Measurements from ENCODE around the gene DFFB.

DNA sequence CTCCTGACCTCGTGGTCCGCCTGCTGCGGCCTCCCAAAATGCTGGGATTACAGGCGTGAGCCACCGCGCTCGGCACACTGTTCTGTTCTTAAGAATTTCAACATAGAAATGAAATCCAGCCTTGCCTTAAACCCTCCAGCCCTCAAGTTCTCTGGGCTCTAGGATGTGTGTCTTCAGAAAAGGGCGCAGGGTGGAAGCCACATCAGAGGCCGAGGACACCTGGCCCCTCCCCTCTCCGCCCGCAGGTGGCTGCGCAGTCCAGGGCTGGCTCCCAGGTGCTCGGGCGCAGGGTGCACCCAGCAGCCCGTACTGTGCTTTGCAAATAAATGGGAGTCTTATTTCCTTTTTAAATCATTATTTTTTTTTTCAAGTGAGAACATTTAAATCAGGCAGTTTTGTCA is 44.8 kb downstream of the DFFB start:
- TF ChIP-seq, protein P1, sequence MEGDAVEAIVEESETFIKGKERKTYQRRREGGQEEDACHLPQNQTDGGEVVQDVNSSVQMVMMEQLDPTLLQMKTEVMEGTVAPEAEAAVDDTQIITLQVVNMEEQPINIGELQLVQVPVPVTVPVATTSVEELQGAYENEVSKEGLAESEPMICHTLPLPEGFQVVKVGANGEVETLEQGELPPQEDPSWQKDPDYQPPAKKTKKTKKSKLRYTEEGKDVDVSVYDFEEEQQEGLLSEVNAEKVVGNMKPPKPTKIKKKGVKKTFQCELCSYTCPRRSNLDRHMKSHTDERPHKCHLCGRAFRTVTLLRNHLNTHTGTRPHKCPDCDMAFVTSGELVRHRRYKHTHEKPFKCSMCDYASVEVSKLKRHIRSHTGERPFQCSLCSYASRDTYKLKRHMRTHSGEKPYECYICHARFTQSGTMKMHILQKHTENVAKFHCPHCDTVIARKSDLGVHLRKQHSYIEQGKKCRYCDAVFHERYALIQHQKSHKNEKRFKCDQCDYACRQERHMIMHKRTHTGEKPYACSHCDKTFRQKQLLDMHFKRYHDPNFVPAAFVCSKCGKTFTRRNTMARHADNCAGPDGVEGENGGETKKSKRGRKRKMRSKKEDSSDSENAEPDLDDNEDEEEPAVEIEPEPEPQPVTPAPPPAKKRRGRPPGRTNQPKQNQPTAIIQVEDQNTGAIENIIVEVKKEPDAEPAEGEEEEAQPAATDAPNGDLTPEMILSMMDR (conservative IDR thresholded peaks at IDR 0.05): no peak
- TF ChIP-seq ZFX (IDR thresholded peaks at IDR 0.05): no peak

Data from C4-2B (cell line).